ENCODE measurements around the gene ISYNA1. TPM values are rescaled to one million over a fixed set of nuclear protein-coding genes. Genes with fewer than 3 reads are reported as not detected.

ISYNA1 gene
- total and polyA plus RNA-seq, 4 donors: 14.7 to 56.7 (median 25.0) TPM

DNA sequence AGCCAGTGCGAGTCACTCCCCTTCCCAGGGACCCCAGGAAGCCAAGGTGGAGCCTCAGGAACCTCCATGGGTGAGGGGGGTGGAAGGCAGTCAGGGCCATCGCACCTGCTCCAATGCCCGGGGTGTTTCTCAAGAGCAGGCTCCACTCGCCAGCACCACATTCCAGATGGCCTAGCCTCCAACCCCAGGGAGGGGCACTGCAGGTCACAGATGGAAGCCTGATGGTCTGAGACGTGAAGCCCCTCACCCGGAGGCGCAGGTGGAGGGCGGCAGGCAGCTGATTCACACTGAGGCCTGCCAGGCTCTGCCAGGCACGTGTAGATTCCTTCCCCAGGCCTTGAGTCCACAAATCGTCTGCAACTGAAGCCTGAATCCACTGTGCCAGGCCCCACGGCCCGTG is 23.0 kb upstream of the ISYNA1 start:
- DNase-seq (no peak), ATAC-seq (ENCODE audit: insufficient read depth, low FRiP score) (no peak)
- no peaks in the 10 kb centered on the region for H3K9me3 ChIP-seq (ENCODE audit: control insufficient read depth in 4 of 4, insufficient read depth in 3 of 4, low read length in 3 of 4)
- 89 to 92% methylated on average over 12 of the region's 12 CpGs for WGBS, 2 donors
- no peak overlapping the region for H3K9ac ChIP-seq (ENCODE audit: insufficient read depth in 1 of 2, low read length in 2 of 2)
- TF ChIP-seq CTCF (IDR thresholded peaks at IDR 0.05; ENCODE audit: control extremely low read depth, extremely low read depth): no peak
- peak overlapping the region in 1 of 2 donors; percentile 63 for H3K27ac ChIP-seq (ENCODE audit: low read depth in 1 of 2, low read length in 1 of 2)
- peaks cover 3 to 37% (median 16%) of the 10 kb centered on the region in 5 donors for H3K4me1 ChIP-seq (ENCODE audit: control insufficient read depth in 5 of 5, insufficient read depth in 5 of 5, low read length in 5 of 5)
- H3K36me3 ChIP-seq (ENCODE audit: control insufficient read depth in 4 of 4, insufficient read depth in 4 of 4, low read length in 4 of 4): peaks cover 0 to 59% (median 17%) of the 10 kb centered on the region in 4 donors
- H3K27me3 ChIP-seq (ENCODE audit: control insufficient read depth in 3 of 3, insufficient read depth in 3 of 3, low read length in 2 of 3): no peaks in the 10 kb centered on the region
- no peak overlapping the region for H3K4me3 ChIP-seq

DNA sequence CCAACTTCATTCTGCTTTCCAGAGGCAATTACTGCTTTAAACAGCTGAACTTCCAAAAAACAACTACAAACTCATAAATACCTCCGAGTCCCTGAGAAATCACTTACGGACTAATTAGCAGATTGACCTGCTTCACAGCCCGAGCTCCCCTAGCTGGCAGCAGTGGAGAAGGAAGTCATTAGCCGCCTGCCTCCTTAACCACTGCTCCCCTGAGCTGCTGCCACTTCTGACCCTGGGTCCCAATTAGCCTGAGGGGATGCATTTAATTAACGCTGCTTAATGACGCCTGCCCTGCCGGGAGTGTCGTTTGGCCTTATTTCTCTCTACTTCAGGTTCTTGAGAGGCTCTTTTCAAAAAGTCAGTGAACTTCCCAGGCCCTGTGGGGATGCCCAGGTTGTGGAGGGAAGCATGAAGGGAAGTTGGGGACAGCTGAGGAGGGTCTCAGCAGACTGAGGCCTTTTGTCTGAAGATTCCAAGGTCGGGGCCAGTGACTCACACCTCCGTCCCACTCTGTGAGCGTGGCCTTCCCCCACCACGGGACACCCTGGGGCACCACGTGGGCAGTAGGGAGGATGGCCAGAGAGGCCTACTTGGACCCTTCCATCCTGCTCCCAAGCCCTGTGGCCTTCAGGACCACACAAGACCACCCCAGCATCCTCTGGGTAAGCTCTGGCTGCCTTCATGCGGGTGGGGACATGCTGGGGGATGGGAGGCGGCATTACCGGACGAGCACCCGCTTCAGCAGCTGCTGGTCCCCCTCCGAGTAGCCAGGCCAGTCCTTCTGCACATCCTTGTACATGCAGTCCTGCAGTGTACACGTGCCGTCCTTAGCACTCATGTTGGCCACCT is 19.8 kb upstream of the ISYNA1 start:
- Histone ChIP-seq H3K4me1 (ENCODE audit: control insufficient read depth in 5 of 5, insufficient read depth in 5 of 5, low read length in 5 of 5) (peaks cover 3 to 18% (median 8%) of the 10 kb centered on the region in 5 donors), H3K4me3 (no peak overlapping the region), H3K9ac (ENCODE audit: insufficient read depth in 1 of 2, low read length in 2 of 2) (no peak overlapping the region), H3K27ac (ENCODE audit: low read depth in 1 of 2, low read length in 1 of 2) (no peak overlapping the region), H3K9me3 (ENCODE audit: control insufficient read depth in 4 of 4, insufficient read depth in 3 of 4, low read length in 3 of 4) (no peaks in the 10 kb centered on the region), H3K27me3 (ENCODE audit: control insufficient read depth in 3 of 3, insufficient read depth in 3 of 3, low read length in 2 of 3) (no peaks in the 10 kb centered on the region), H3K36me3 (ENCODE audit: control insufficient read depth in 4 of 4, insufficient read depth in 4 of 4, low read length in 4 of 4) (peaks cover 0 to 51% (median 17%) of the 10 kb centered on the region in 4 donors)
- 90 to 95% methylated on average over 21 of the region's 21 CpGs for WGBS, 2 donors
- DNase-seq (no peak), ATAC-seq (ENCODE audit: insufficient read depth, low FRiP score) (no peak)
- no peak for TF ChIP-seq CTCF (IDR thresholded peaks at IDR 0.05; ENCODE audit: control extremely low read depth, extremely low read depth)

- H3K4me1 ChIP-seq (ENCODE audit: control insufficient read depth in 5 of 5, insufficient read depth in 5 of 5, low read length in 5 of 5): peaks cover 3 to 18% (median 8%) of the 10 kb centered on the region in 5 donors
- no peak for TF ChIP-seq CTCF (IDR thresholded peaks at IDR 0.05; ENCODE audit: control extremely low read depth, extremely low read depth)
- WGBS, 2 donors: 81 to 89% methylated on average over 9 of the region's 9 CpGs
- no peak overlapping the region for H3K27ac ChIP-seq (ENCODE audit: low read depth in 1 of 2, low read length in 1 of 2)
- no peaks in the 10 kb centered on the region for H3K9me3 ChIP-seq (ENCODE audit: control insufficient read depth in 4 of 4, insufficient read depth in 3 of 4, low read length in 3 of 4)
- DNase-seq (peak in 2 of 3 donors; percentile 21 to 34), ATAC-seq (ENCODE audit: insufficient read depth, low FRiP score) (no peak)
- peaks cover 0 to 57% (median 16%) of the 10 kb centered on the region in 4 donors for H3K36me3 ChIP-seq (ENCODE audit: control insufficient read depth in 4 of 4, insufficient read depth in 4 of 4, low read length in 4 of 4)
- no peak overlapping the region for H3K9ac ChIP-seq (ENCODE audit: insufficient read depth in 1 of 2, low read length in 2 of 2)
- no peaks in the 10 kb centered on the region for H3K27me3 ChIP-seq (ENCODE audit: control insufficient read depth in 3 of 3, insufficient read depth in 3 of 3, low read length in 2 of 3)
- no peak overlapping the region for H3K4me3 ChIP-seq
Measured at GRCh38 chr19:18456974-18457373, 19.0 kb upstream of the ISYNA1 start.
